HG03175 (cell line): ENCODE measurements around the gene KLK7.

Experiments used
- ATAC-seq: cut with Tn5 transposase; IDR thresholded peaks from one replicate; pipeline ENCODE4 v1.9.1; 2021; ENCODE audit warnings: mild to moderate bottlenecking, moderate library complexity; ENCODE audit not compliant: unreplicated experiment

The KLK7 gene

DNA sequence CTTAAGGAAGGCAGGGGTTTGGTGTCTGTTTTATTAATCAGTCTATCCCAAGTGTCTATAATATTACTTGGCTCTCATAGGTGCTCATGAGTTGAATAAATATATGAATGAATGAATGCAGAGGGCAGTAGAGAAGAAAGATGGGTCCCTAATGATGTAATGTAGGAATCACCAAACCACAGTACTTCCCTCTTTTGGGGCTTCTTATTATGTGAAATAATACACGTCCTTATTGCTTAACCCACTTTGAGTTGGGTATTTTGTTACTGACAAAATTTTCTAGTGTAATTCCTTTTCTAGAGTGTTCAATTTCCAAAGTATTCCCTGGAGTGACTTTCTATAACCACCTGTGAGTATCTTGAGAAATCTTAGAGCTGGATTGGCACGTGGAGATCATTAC, 44.1 kb downstream of the KLK7 start:
- ATAC-seq: no peak

DNA sequence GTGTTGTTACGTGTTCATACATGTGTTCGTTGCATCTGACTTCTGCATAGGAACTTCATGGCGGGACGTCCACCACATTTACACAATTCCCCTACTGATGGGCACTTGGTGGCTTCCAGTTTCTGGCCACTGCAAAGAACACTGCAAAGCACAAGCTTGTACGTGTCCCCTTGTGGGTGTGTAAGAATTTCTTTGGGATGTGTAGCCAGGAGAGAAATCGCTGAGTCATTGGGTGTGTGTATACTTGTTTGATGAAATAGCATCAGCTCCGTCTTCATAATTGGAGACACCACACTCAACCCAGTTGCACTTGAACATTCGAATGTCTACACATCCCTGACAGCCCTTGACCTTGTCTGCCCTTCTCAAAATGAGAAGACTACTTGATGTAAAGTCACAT, 50.1 kb downstream of the KLK7 start:
- no peak for ATAC-seq

DNA sequence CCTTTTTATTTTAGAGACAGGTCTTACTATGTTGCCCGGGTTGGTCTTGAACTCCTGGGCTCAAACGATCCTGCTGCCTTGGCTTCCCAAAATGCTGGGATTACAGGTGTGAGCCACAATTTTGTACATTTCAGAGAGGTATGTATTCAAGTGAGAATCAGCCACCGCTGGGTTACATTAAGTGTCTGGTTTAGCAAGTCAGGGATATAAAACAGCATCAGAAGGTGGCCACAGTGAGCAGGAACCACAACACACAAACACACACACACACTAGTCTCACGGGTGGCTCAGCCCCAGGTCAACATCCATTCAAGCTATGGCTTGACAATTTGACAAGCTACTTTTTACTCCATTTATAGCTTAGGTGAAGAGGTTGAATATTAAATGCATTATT, 51.0 kb downstream of the KLK7 start:
- ATAC-seq: no peak

DNA sequence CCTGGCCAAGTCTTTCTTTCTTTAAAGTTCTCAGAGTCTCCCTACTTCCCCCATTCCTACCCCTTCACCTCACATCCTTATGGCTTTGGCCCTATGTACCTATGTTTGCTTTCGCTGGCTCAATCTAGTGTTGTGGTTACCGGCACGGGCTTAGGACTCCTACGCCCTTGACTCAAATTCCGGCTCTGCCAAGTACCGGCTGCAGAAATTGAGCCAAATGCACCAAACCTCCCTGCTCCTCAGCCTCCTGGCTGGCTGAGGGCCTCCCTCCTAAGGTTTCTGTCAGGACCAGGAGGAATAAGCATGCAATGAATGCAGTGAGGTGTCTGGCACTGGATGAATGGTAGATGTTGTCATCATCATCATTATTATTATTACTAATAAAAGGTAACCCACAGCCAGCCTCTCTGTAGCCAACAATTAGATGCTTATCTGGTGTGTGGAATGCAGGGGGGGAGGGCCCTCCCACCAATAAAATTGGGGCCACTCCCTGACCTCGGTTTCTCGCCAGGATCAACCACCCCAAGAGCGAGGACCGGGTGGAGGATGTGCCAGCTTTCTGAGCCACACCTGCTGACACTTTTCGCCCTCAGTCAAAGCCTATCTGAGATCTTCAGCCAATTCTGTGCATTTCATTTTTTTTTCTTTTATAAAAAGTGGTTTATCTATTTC, 51.6 kb downstream of the KLK7 start:
- no peak for ATAC-seq

DNA sequence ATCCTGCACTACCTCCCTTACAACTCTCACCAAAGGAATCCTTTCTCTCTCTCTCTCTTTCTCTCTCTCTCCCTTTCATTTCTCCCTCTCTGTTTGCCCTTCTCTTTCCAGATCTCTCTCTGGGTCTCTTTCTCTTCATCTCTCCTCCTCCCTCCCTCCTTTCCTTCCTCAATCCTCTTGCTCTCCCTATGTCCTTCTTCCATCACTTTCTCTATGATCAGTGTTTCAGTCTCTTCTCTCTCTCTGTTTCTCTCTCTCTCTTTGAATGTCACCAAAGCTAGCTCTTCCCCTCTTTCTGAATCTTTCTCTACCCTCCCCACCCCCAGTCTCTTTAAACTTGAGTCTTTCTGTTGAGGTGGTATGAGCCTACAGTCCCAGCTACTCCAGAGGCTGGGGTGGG, 52.7 kb downstream of the KLK7 start:
- ATAC-seq: no peak

DNA sequence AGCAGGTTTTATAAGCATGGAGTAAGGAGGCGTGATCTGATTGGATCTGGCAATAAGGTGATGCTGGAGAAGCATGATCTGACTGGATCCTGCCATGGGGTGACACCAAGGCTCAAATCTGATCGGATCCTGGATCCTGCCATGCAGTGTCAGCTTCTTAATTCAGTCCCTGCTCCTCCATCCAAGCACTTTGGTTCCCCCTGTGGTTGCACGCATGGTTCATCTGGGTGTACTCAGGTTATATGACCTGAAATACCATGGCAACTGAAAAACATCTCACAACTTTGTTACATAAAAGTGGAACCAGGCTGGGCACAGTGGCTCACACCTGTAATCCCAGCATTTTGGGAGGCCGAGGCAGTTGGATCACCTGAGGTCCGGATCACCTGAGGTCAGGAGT, 54.9 kb downstream of the KLK7 start:
- ATAC-seq: no peak
